HG02678 (cell line): Measurements from ENCODE around the gene PDZRN4.

Experiments
- ATAC-seq: cut with Tn5 transposase; IDR thresholded peaks from one replicate; pipeline ENCODE4 v1.9.1; 2021; ENCODE audit warnings: mild to moderate bottlenecking, moderate library complexity; ENCODE audit not compliant: unreplicated experiment

PDZRN4 gene

DNA sequence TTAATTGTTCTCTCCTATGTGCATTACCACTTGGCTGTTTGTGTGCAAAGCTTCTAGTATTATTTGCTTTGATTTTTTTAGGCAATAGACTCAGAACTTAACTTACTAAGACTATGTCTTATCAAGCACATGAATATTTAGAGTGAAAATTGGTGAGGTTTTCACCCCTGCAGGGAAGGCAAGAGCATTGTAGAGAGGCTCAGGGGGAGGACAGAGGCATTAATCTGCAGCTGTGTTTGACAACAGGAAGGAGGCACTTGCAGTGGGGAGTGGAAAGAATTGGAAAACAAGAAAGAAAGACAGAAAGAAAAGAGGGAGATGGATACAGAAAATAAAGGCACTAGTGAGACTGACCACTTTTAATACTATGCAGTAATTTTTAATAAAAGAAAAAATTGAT lies 431.6 kb downstream of the PDZRN4 start:
- no peak for ATAC-seq

GRCh38 chr12:41621291-41621690 lies 433.2 kb downstream of the PDZRN4 start:
- ATAC-seq, result no peak
